DMS114 treated with DMSO at 0.1 percent for 48 hours (cell line): ENCODE measurements around the gene AP1B1.

Source experiments
- DNase-seq: peaks from one replicate; lab custom pipeline; 2025; ENCODE audit not compliant: unreplicated experiment; lab: John Stamatoyannopoulos, UW

AP1B1 gene

GRCh38 chr22:29301716-29302401 is 86.5 kb downstream of the AP1B1 start:
- no peak for DNase-seq

- DNase-seq = no peak
Measured at GRCh38 chr22:29300807-29301601, 87.4 kb downstream of the AP1B1 start.

- DNase-seq = no peak
Measured at GRCh38 chr22:29300467-29300806, 87.9 kb downstream of the AP1B1 start.

GRCh38 chr22:29299136-29299900 is 89.1 kb downstream of the AP1B1 start:
- no peak for DNase-seq

- no peak for DNase-seq
Measured at GRCh38 chr22:29298641-29299040, 89.7 kb downstream of the AP1B1 start.

- DNase-seq = no peak
Measured at GRCh38 chr22:29292379-29292778, 96.0 kb downstream of the AP1B1 start.

- DNase-seq = no peak
Measured at GRCh38 chr22:29291215-29291614, 97.2 kb downstream of the AP1B1 start.

GRCh38 chr22:29290061-29290460 is 98.3 kb downstream of the AP1B1 start:
- no peak for DNase-seq

GRCh38 chr22:29288837-29289236 is 99.5 kb downstream of the AP1B1 start:
- no peak for DNase-seq

GRCh38 chr22:29284196-29284595 is 104.2 kb downstream of the AP1B1 start:
- no peak for DNase-seq

- no peak for DNase-seq
Measured at GRCh38 chr22:29277927-29278326, 110.4 kb downstream of the AP1B1 start.
